ENCODE data around the gene TRIM74. TPM values are rescaled to one million over a fixed set of nuclear protein-coding genes. Genes with fewer than 3 reads are reported as not detected.
"Not testable (repeated sequence)": the region's sequence is repeated elsewhere in the genome, so short reads cannot be mapped to it uniquely, and the experiment has no call there.

TRIM74 gene
- total and polyA plus RNA-seq, 9 of the 15 experiments (the other 6 are each of a cell fraction or from before 2014, with no cell fraction given), result not detected

- in situ Hi-C loops (cut with MboI), result loop anchor here (5.0 kb wide), 1 partner anchor 292 kb away; no protein-coding TSS in a partner anchor
- H3K4me2 ChIP-seq (ENCODE audit: insufficient read depth, low read length); H2AFZ ChIP-seq (ENCODE audit: low read depth, low read length); intact Hi-C loops (cut with micrococcal nuclease); FAIRE-seq; H3K27ac ChIP-seq (ENCODE audit: extremely low read depth, low read depth, low read length); H3K27me3 ChIP-seq (ENCODE audit: control insufficient read depth in 2 of 2, insufficient read depth in 2 of 2, low read length in 2 of 2); DNase-seq (ENCODE audit: extremely low read depth in 1 of 4, low spot score in 3 of 4); H3K9me3 ChIP-seq (replicated peaks; ENCODE audit: control insufficient read depth, insufficient read depth, low read depth, low read length); POLR2A ChIA-PET; H3K36me3 ChIP-seq (ENCODE audit: control insufficient read depth, insufficient read depth, low read length); H3K79me2 ChIP-seq (ENCODE audit: control insufficient read depth, insufficient read depth, low read length); H3K4me1 ChIP-seq (replicated peaks in 1 of 2; ENCODE audit: control insufficient read depth in 2 of 2, insufficient read depth in 2 of 2, low read length in 2 of 2); H4K20me1 ChIP-seq (replicated peaks; ENCODE audit: control insufficient read depth, insufficient read depth, low read length); H3K9me1 ChIP-seq (ENCODE audit: control insufficient read depth, insufficient read depth, low read length); BruUV-seq (replicated peaks); H3K4me3 ChIP-seq; CTCF ChIA-PET (ENCODE audit: low intra/inter-chr PET ratio); H3K9ac ChIP-seq (ENCODE audit: insufficient read depth in 1 of 2, low read depth in 2 of 2, low read length in 2 of 2): not testable (repeated sequence)
- WGBS (ENCODE audit: insufficient coverage, low coverage, missing lambda C conversion rate), result 73% methylated on average over 3 of the region's 14 CpGs
- ATAC-seq, result peak; percentile 62
- 0 out of 2 replicates have a peak, but pooled peaks have one; percentile 16 for TF ChIP-seq POLR2G (IDR thresholded peaks at IDR 0.05; ENCODE audit: low read depth, low read length)
Measured at GRCh38 chr7:72990146-72990913, 21.1 kb upstream of the TRIM74 start.

GRCh38 chr7:72982084-72982483 is 12.8 kb upstream of the TRIM74 start:
- H3K4me2 ChIP-seq (ENCODE audit: insufficient read depth, low read length); POLR2A ChIA-PET; H3K9ac ChIP-seq (ENCODE audit: insufficient read depth in 1 of 2, low read depth in 2 of 2, low read length in 2 of 2); BruUV-seq (replicated peaks); H3K27me3 ChIP-seq (ENCODE audit: control insufficient read depth in 2 of 2, insufficient read depth in 2 of 2, low read length in 2 of 2); intact Hi-C loops (cut with micrococcal nuclease); H3K4me1 ChIP-seq (replicated peaks in 1 of 2; ENCODE audit: control insufficient read depth in 2 of 2, insufficient read depth in 2 of 2, low read length in 2 of 2); in situ Hi-C loops (cut with MboI); H4K20me1 ChIP-seq (replicated peaks; ENCODE audit: control insufficient read depth, insufficient read depth, low read length); DNase-seq (ENCODE audit: extremely low read depth in 1 of 4, low spot score in 3 of 4); H3K9me1 ChIP-seq (ENCODE audit: control insufficient read depth, insufficient read depth, low read length); ATAC-seq; H3K4me3 ChIP-seq; H3K9me3 ChIP-seq (replicated peaks; ENCODE audit: control insufficient read depth, insufficient read depth, low read depth, low read length); H3K36me3 ChIP-seq (ENCODE audit: control insufficient read depth, insufficient read depth, low read length); H2AFZ ChIP-seq (ENCODE audit: low read depth, low read length); H3K27ac ChIP-seq (ENCODE audit: extremely low read depth, low read depth, low read length); CTCF ChIA-PET (ENCODE audit: low intra/inter-chr PET ratio); H3K79me2 ChIP-seq (ENCODE audit: control insufficient read depth, insufficient read depth, low read length); FAIRE-seq: not testable (repeated sequence)
- no CpG with 5 or more reads among the region's 11 CpGs for WGBS (ENCODE audit: insufficient coverage, low coverage, missing lambda C conversion rate)

- H3K27ac ChIP-seq (ENCODE audit: extremely low read depth, low read depth, low read length); H3K4me2 ChIP-seq (ENCODE audit: insufficient read depth, low read length); H4K20me1 ChIP-seq (replicated peaks; ENCODE audit: control insufficient read depth, insufficient read depth, low read length); H3K9me1 ChIP-seq (ENCODE audit: control insufficient read depth, insufficient read depth, low read length); H3K36me3 ChIP-seq (ENCODE audit: control insufficient read depth, insufficient read depth, low read length); H3K9me3 ChIP-seq (replicated peaks; ENCODE audit: control insufficient read depth, insufficient read depth, low read depth, low read length); intact Hi-C loops (cut with micrococcal nuclease); POLR2A ChIA-PET; ATAC-seq; BruUV-seq (replicated peaks); DNase-seq (ENCODE audit: extremely low read depth in 1 of 4, low spot score in 3 of 4); H3K4me1 ChIP-seq (replicated peaks in 1 of 2; ENCODE audit: control insufficient read depth in 2 of 2, insufficient read depth in 2 of 2, low read length in 2 of 2); CTCF ChIA-PET (ENCODE audit: low intra/inter-chr PET ratio); H2AFZ ChIP-seq (ENCODE audit: low read depth, low read length); FAIRE-seq; H3K79me2 ChIP-seq (ENCODE audit: control insufficient read depth, insufficient read depth, low read length); H3K27me3 ChIP-seq (ENCODE audit: control insufficient read depth in 2 of 2, insufficient read depth in 2 of 2, low read length in 2 of 2); in situ Hi-C loops (cut with MboI); H3K9ac ChIP-seq (ENCODE audit: insufficient read depth in 1 of 2, low read depth in 2 of 2, low read length in 2 of 2); H3K4me3 ChIP-seq: not testable (repeated sequence)
- 79% methylated on average over 2 of the region's 6 CpGs for WGBS (ENCODE audit: insufficient coverage, low coverage, missing lambda C conversion rate)
Measured at GRCh38 chr7:72980382-72980781, 11.1 kb upstream of the TRIM74 start.

- H3K79me2 ChIP-seq (ENCODE audit: control insufficient read depth, insufficient read depth, low read length); H3K4me3 ChIP-seq; ATAC-seq; H3K27me3 ChIP-seq (ENCODE audit: control insufficient read depth in 2 of 2, insufficient read depth in 2 of 2, low read length in 2 of 2); H3K4me2 ChIP-seq (ENCODE audit: insufficient read depth, low read length); H2AFZ ChIP-seq (ENCODE audit: low read depth, low read length); BruUV-seq (replicated peaks); DNase-seq (ENCODE audit: extremely low read depth in 1 of 4, low spot score in 3 of 4); FAIRE-seq; intact Hi-C loops (cut with micrococcal nuclease); H3K9me3 ChIP-seq (replicated peaks; ENCODE audit: control insufficient read depth, insufficient read depth, low read depth, low read length); CTCF ChIA-PET (ENCODE audit: low intra/inter-chr PET ratio); H3K36me3 ChIP-seq (ENCODE audit: control insufficient read depth, insufficient read depth, low read length); H4K20me1 ChIP-seq (replicated peaks; ENCODE audit: control insufficient read depth, insufficient read depth, low read length); H3K9me1 ChIP-seq (ENCODE audit: control insufficient read depth, insufficient read depth, low read length); POLR2A ChIA-PET; H3K9ac ChIP-seq (ENCODE audit: insufficient read depth in 1 of 2, low read depth in 2 of 2, low read length in 2 of 2); H3K27ac ChIP-seq (ENCODE audit: extremely low read depth, low read depth, low read length); in situ Hi-C loops (cut with MboI); H3K4me1 ChIP-seq (replicated peaks in 1 of 2; ENCODE audit: control insufficient read depth in 2 of 2, insufficient read depth in 2 of 2, low read length in 2 of 2): not testable (repeated sequence)
- WGBS (ENCODE audit: insufficient coverage, low coverage, missing lambda C conversion rate), result 100% methylated on average over 1 of the region's 12 CpGs
Measured at GRCh38 chr7:72976434-72976833, 7.2 kb upstream of the TRIM74 start.

Data from K562 (cell line).